Suprapubic skin (tissue), 4 donors: ENCODE results near the gene PGGHG.

Experiments
- CTCF ChIP-seq, 2 donors: fragments of 200-600 bp in 1 of 2; fragments of 450-650 bp in 1 of 2; sonication (generic) in 1 of 2; IDR thresholded peaks; one replicate each; pipeline ENCODE4 v1.5.1; 2016 to 2019; ENCODE audit warnings: antibody characterized with exemption in 2 of 2, mild to moderate bottlenecking in 1 of 2, moderate library complexity in 1 of 2
- EP300 ChIP-seq: sonication (generic); formaldehyde crosslinking; IDR thresholded peaks from one replicate; pipeline ENCODE4 v1.6.1; 2017; ENCODE audit warnings: antibody characterized with exemption
- POLR2A ChIP-seq, 2 donors: fragments of 450-650 bp; IDR thresholded peaks; one replicate each; pipeline ENCODE4 v1.6.1; 2017; ENCODE audit warnings: antibody characterized with exemption in 2 of 2, mild to moderate bottlenecking in 2 of 2, moderate library complexity in 2 of 2
- POLR2AphosphoS5 ChIP-seq, 3 donors: sonication (generic); formaldehyde crosslinking; IDR thresholded peaks; one replicate each; pipeline ENCODE4 v1.6.1; 2017; ENCODE audit warnings: antibody characterized with exemption in 3 of 3

DNA sequence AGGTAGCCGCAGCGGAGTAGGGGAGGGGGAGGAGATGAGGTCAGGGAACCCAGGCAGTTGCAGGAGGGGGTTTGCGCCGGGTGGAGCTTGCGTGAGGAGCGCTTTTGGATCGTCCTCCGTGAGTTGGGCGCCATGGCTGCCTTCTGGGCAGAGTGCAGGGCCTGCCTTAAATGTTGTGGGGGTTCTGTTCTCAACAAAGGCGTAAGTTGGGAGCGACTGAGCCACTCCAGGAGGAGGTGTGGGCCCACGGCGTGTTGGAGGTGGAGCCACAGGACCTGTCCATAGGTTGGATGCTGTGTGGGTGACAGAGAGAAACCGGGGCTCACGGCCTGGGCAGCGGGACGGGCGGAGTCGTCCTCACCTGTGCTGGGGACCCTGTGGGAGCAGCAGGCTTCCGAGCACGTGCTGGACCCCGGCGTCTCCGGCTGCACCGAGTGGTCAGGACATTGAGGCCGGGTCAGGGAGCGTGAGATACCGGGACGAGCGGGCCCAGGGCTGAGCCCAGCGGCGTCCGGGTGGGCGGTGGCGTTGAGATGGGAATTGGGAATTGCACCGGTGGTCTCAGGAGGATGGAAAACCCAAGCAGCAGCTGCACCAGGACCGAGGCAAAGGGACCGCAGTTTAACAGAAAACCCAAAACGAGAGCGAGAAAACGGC lies 977 bp upstream of the PGGHG start:
- TF ChIP-seq CTCF (IDR thresholded peaks at IDR 0.05) (no peak), EP300 (no peak), POLR2AphosphoS5 (IDR thresholded peaks at IDR 0.05) (no peak), POLR2A (IDR thresholded peaks at IDR 0.05) (no peak)
